HG02642 (cell line): ENCODE measurements around the gene ZNF804B.

Experiments
- ATAC-seq: cut with Tn5 transposase; IDR thresholded peaks from one replicate; pipeline ENCODE4 v1.9.1; 2021; ENCODE audit warnings: mild to moderate bottlenecking; ENCODE audit not compliant: unreplicated experiment, poor library complexity

The ZNF804B gene

DNA sequence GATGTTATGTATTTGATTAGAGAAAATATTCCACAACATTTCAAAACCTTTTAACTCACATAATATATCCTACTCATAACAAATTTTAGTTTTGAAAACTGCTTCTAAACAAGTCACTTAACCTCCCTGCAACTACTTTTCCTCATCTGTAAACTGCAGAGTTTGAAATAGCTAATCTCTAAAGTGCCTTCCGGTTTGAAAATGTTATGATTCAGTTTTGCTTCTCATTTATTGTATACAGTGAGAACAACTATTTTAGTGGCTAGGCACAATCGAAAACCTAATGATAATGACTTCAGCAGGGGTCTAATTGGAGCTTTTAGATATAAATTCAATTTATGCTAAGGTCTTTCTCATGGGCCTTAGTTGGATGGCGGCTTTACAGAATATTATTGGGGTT lies 66.7 kb downstream of the ZNF804B start:
- no peak for ATAC-seq

DNA sequence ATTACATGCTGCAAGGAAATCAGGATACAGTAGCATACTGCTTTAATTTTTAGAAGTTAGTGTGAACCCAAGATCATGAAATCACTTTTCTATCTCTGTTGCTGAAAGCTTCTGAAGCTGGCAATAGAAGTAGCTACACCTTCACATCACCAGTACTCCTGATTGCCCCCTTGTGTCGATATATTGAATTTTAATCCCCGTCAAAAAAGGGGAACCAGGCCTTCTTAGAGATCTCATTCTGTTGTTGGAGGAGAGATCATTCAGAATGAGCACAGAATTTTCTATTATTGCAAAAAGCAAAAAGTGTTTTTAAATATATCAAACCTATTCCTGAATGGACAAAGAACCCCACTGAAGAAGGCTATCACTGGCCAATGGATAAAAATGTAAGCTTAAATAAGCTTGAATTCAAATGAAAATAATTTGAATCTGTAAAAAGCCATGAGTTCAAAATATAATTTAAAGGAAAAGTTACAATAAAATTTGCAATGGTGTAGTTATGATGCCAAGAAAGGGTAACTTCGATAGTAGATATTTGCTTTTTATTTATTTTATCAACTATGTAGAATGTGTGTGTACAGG lies 75.7 kb downstream of the ZNF804B start:
- peak; percentile 90 for ATAC-seq

DNA sequence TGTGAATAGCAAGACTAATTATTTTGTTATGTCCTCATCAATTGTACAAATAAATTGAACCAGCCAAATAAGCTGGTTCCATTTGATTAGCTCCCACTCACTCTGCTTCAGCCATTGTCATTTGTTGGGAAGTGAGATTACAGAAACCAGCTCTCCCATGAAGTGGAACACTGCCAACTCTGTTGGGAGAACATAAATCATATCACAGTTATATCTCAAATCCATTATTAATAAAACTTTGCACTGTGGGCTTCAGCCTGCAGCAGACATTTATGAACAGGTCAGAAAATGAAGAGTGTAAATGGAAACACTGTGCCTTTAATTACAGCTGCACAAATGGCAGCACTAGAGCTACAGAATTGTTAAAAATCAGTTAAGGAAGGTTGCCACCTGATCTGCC lies 82.7 kb downstream of the ZNF804B start:
- ATAC-seq, result no peak

DNA sequence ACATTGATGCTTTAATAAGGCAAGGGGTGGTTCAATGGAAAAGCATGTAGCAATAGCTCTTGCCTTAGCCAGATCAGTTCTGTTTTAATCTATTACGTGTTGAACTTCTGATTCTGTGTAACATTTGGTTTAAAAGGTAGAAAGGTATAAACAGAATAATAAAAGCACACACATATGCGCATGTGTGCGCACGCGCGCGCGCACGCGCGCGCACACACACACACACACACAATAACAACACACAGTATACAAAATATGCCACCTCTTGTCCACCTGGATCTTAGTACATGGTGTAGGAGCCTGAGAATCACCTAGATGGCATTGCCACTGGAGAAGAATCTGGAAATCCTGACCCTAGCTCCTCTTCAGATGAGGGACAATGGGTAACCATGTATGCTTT lies 85.6 kb downstream of the ZNF804B start:
- ATAC-seq, result no peak

DNA sequence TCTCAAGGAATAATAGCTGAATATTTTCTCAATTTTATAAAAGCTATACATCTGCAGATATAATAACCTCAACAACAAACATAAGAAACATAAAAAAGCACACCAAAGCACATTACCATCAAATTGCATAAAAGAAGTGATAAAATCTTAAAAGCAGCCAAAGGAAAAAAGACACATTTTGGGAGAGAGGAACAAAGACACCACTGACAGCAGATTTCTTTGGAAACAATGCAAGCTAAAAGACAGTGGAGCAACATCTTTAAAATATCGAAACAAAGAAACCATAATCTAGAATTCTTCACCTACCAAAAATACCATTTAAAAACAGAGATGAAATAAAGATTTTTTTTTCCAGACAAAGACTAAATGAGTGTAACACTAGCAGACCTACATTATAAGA lies 91.7 kb downstream of the ZNF804B start:
- no peak for ATAC-seq

DNA sequence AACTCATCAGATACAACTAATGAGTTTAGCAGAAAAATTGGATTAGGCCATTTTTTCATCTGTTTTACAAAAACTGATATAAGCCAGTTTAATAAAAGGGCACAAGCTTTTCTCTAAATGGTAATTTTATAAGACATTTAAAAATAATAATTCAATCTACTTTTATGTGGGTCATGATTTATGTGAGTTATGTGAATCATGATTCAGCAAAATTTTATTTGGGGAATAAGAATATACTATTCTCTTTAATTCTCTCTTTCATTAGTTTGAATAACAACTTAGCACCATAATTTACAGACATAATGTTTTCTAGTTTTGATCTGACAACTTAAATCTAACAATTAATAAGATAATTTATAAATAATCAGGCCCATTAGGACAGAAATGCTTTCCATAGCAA lies 99.8 kb downstream of the ZNF804B start:
- no peak for ATAC-seq

DNA sequence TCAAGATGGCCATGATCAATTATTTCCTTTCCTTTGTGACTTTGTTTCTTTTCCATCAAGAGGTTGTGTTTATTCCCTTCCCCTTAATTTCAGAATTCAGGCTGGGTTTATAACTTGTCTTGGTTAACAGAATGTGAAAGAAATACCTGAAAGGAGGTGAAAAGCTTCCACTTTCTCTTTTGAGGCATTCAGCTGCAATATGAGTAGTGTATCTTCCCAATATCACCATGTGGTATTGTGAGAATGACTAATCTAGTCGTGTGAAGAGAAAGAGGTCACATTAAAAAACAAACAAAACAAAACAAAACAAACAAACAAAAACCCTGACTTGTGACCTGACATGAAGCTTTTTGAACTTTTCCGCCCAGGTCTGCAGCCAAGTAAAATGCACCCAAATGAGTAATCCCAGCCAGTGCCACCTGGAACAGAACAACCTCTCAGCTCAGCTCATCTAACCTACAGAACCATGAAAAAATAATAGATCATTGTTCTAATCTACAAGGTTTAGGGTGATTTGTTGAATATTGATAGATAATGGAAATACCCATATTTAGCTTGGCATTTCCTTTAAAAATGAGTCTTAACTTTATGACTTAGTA lies 106.9 kb downstream of the ZNF804B start:
- ATAC-seq, result no peak

DNA sequence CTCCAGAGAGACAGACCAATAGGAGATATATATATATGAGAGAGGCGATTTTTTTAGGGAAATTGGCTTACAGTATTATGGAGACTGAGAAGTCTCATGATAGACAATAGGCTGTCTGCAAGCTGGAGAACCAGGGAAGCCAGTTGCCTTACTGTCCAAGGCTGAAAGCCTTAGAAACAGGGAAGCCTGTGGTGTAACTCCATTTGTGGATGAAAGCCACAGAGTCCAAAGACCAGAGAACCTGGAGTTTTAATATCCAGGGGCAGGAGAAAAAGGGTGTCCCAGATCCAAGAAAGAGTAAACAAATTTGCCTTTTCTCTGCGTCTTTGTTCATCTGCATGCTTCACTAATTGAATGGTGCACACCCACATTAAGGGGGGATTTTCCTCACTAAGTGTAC lies 107.7 kb downstream of the ZNF804B start:
- no peak for ATAC-seq

DNA sequence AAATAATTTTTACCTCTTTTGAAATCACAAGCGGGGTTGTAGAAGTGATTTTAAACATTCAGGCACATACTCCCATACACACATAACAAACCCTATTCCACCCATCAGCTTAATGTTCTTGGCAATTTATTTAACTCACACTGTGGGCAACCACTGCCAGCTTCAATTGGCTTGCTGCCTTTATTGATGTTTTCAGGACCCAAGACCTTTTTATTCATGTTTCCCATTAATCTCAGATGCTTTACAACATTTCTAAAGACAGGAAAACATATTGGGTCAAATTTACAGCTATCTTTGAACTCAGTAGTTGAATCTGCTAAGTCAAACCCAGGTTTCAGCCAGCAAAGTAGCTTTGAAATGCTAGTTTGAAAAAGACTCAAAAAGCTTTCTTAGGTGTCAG lies 109.0 kb downstream of the ZNF804B start:
- ATAC-seq, result no peak

DNA sequence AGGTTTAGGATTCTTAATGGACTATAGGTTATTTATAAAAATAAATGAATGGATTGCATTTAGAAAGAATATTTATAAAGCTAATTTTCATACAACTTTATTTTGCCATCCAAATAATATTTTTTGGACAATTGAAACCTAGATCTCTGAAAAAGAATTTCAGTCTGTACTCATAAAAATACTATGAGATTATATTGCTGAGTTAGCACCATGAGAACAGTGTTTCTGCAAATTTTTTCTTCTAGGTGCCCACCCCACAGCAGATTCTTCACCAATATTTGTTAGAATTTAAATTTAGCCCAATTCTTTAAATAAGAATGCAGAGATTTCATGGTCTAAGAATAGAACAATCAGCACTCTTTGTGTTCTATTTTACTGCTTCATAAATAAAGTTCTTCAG lies 121.6 kb downstream of the ZNF804B start:
- no peak for ATAC-seq

DNA sequence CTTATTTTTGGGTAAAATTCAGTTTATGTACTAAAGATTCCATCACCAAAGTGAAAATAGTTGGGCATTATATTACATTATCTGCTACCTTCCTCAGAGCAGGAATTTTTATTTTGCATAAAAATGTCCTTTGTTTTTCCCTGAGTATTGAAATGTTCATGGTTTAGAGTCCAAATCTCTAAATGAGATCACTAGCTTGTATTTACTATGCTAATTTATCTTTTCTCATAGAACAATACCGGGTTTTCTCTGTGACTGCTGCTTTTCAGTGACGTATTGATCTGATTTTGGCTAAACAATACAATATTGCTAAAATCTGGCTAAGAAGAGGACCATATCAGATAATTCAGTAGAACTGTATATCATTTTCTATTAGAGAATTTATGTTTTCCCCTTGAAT lies 125.6 kb downstream of the ZNF804B start:
- ATAC-seq, result no peak

DNA sequence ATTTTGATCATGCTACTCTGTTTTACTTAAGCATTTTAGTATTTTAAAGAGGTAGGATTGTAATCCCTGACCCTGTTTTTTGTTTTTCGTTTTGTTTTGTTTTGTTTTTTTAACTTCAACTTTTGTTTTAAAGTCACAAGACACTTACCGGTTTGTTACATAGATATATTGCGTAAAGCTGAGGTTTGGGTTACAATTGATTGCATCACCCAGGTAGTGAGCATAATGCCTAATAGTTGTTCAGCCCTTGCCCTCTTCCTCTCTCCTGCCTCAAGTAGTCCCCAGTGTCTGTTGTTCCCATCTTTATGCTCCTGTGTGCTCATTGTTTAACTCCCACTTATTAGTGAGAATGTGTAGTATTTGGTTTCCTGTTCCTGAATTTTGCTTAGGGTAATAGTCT lies 129.2 kb downstream of the ZNF804B start:
- no peak for ATAC-seq

DNA sequence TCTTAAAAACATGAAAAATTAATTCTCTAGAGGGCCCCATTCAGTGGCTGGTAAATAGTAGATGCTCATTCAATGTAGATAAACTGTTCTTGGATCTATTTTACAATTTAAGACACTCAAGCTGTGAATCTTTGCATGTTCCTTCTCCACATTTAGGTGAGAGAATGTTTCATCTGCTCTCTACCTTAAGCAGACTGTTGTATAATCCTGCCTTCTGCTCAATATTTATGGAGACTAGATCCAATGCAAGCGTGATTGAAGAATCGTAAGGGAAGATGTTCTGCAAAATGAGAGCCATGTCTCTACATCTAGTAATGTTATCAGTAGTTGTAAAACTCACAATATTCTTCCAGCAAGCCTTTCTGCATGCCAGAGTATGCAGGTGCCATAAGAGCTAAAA lies 151.0 kb downstream of the ZNF804B start:
- no peak for ATAC-seq

DNA sequence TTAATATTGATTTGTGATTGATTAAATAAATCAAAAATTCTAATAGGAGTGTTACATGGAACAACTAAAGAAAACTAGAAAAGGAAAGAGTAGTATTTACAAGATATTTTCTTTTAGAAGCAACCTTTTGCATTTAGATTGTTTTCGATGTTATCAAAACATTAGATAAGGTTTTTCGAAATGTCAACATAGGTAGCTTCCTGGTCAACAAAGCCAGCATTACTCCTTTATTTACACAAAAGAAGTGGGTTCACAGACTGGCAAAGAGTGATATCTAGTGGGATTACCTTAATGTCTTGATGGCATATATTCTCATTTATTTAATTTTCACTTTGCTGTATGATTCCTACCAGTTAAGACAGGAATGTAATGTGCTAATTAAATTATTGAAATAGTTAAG lies 153.4 kb downstream of the ZNF804B start:
- no peak for ATAC-seq

DNA sequence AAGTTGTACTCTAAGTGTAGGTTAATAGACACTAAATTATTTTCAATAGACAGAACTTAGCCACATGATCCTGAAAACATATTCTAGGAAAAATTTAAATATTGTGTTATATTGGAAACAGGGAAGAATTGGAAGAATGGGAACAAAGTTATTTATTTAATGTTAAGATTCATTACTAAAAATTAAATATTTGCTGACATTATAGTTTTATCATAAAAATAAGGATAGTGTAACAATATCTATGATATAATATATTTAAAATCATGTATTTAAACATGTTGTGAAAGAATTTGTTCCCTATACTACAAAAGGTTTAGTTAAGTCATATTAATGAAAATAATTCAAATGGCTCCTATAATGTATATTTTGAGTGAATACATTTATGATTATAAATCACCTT lies 156.1 kb downstream of the ZNF804B start:
- ATAC-seq, result no peak

DNA sequence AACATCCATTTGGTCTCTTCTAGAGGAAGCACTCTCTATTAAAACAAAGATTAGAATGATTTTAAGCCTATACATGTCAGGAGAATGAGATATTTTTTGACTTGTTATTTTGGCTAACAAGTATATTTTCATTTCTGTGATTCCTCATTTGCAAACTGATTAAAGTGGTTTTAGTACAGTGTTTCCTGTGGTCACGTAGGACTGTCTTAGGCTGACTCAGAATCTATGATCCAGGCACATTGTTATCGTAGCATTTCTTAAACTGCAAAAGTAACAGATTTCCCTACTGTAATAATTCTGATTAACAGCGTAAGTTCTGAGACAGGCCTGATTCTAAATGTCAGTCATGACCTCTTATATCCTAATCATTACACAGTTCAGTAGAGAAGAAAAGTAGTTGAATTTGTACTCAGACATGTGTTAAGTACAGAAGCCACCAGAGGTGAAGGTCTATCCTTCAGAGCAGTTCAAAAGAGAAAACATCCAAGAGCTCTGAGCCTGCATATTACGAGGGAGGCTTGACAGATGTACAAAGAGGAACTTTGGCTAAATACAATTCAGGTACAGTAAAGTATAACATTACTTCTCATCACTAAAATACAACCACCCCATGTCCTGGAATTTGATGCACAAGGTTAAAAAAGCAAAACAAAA lies 160.1 kb downstream of the ZNF804B start:
- no peak for ATAC-seq

DNA sequence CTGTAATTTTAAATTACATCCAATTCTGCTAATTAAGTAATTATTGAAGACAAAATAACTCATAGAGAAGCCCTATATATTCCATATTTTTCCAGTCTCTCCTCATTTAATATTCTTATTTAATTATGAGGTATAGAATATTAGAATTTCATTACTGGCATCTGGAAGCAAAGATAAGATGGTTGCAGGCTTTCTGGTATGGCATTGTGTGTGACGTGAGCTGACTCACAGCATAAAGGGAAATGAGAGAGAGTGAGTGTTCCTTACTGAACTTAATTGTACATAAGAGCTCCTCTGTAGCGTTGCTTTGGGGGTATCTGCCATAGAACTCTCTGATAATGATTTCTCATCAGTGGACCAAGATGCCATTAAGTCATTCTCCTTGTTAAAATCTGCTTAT lies 163.4 kb downstream of the ZNF804B start:
- no peak for ATAC-seq

DNA sequence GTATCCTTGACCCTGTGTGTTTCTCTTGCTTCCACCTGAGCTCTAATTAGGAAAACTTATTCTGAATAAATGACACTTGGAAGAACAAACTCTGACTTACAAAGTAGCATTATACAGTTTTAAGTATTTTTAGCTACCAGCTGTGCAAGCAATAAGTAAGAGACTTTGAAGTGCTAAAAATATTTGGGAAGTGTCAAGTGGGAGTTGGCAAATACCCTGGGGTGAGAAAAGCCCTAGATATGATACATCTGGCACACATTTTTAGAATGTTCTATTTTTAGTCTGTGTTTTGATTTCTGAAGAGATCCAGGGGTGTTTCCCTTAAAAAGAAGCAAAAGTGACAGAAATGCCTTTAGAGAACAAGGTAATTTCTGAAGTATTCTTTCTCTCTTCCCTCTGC lies 168.8 kb downstream of the ZNF804B start:
- ATAC-seq, result no peak

DNA sequence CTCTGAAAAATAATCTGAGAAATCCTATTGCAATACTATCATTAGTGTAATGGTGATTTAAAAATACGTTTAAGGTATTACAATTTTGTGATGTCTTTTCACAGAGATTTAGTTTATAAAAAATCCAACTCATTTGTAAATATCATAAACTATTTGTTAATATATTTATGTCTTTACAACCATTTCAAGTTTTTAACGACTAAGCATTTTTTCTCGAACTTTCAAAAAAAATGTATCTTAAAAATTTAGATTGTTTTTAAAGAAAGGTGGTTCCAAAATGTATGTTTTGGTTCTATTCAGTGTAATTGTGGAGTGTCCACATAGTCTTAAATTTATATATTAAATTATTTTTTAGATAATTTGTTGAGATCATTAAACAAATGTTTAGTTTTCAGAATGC lies 170.2 kb downstream of the ZNF804B start:
- ATAC-seq, result no peak

DNA sequence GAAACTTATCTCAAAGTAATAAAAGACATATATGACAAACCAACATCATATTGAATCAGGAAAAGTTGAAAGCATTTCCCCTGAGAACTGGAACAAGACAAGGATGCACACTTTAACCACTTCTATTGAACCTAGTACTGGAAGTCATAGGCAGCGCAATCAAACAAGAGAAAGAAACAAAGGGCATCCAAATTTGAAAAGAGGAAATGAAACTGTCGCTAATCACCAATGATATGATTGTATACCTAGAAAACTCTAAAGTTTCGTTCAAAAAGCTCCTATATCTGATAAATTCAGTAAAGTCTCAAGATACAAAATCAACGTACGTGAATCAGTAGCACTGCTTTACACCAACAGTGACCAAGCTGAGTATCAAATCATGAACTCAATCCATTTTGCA lies 173.8 kb downstream of the ZNF804B start:
- no peak for ATAC-seq

DNA sequence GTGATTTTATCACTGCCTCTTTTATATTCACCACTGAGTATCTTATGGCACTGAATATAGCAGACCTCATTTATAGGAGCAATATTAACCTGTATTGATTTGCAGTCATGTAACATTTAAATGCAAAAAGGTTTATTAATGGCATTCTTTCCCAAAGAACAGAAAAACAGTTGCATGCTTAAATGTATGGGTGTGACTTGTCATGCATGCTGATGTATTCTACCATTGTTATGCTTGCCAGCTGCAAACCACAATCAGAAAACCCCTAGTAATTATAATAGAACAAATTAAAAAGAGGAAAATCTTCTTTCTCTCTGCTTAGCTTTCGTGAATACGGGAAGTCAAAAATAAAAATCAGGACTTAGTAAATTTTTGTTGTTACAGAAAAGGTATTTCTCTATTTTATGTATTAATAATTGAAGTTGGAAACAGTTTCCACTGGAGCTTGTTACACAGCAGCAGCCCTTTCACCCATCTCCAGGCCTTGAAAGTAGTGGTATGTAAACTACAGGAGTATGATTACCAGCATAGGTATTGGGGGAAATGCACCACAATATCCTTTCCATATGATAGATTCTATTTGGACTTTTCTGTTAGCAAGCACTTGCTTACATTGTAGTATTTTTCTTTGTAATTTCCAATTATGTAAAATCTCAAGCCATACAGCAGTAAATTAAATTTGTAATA lies 183.5 kb downstream of the ZNF804B start:
- ATAC-seq, result no peak

DNA sequence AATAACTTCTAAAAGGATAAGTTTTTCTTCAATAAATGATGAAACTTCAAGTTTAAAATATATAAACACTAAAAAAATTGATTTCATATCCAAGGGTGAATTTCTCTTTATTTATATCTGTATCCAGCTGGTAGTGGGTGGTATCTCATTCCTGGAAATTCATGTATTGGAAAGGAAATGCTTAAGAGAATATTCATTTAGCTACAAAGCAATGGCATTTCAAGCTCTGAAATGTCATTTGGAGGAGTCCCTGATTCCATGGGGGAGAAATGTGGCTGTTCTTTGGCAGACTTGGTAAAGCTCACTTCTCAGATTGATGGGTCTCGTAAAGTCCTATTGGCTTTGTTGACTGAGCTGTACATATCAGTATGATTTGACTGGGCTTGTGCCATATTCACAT lies 192.3 kb downstream of the ZNF804B start:
- no peak for ATAC-seq
